ENCODE results near the gene PTPN23.

- TF ChIP-seq ZNF8 (CRISPR knock-in tag; IDR thresholded peaks at IDR 0.05) = no peak
- no peak for TF ChIP-seq OSR1 (CRISPR knock-in tag; IDR thresholded peaks at IDR 0.05)
- TF ChIP-seq RARB (CRISPR knock-in tag; IDR thresholded peaks at IDR 0.05) = no peak
- no peak for TF ChIP-seq ZFP30 (CRISPR knock-in tag; IDR thresholded peaks at IDR 0.05)
- TF ChIP-seq SNAI2 (CRISPR knock-in tag; IDR thresholded peaks at IDR 0.05) = no peak
Observed at GRCh38 chr3:47416041-47416440, 35.2 kb downstream of the PTPN23 start.
